Measurements from ENCODE around the gene ERC2.

ERC2 gene

DNA sequence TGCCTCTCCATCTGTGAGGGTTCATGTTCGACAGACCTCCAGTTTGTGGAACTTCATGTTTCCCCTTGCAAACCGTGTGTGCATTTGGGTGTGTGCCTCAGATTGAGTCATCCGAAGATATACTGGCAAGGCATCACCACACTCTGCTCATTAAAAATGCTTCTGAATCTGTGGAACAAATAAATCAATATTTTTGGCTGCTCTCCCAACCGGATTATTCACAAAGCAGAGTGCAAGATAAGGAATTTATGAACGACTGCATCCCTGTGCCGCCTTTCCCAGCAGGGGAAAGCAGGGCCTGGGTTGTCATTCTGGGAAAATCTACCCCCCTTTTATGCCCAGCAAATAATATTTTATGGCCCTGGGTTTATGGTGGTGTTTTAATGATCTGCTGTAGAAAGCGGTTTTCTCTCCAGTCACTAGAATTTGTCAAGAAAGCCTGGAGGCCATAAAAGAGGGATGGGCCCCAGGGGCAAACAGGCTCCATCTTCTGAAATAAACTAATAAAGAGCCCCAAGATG is 976.9 kb downstream of the ERC2 start:
- no peak for DNase-seq (ENCODE audit: extremely low read depth in 1 of 2, low read depth in 1 of 2)

DNA sequence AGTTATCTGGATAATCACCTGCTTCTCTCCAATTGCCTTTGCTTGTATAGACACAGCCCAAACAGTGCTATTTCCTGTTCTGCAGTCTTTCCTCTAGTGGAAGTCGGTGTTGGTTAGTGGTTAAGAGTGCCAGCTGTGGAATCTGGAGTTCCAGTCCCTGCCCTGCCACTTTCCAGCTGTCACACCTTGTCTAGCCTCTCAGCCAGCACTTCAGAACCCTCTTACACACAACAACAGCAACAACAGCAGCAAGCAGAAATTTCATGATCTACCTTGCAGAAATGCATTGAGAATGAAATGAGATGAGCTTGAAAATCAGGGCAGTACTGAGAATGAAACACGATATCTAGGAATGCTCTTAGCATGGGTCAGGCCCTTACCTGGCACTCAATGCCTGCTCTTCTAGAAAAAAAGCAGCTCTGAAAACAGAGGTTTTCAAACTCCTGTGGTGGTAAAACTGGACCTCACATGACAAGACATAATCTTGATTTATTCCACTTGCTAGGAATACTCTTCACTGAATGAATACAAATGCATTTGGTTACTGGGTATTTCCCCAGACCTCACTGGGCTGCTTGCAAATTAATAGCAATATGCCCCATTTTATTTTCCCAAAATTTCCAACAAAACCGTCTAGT is 977.9 kb downstream of the ERC2 start:
- no peak for DNase-seq (ENCODE audit: extremely low read depth in 1 of 2, low read depth in 1 of 2)

DNA sequence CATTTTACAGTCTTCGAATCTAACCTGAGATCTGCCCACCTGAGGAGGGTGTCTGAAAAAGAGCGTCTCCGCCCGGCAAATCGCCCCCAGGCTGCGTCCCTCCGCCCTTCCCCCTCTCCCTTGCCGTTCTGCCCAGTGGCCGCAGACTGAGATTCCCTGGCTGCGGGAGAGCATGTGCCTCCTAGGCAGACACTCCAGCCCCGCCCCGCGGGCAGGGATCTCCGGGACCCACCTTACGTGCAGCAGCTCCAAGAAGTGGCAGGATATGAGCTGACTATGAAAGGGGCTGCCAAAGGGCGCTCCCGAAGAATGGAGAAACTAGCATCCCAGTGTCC is 978.5 kb downstream of the ERC2 start:
- DNase-seq (ENCODE audit: extremely low read depth in 1 of 2, low read depth in 1 of 2) = no peak

DNA sequence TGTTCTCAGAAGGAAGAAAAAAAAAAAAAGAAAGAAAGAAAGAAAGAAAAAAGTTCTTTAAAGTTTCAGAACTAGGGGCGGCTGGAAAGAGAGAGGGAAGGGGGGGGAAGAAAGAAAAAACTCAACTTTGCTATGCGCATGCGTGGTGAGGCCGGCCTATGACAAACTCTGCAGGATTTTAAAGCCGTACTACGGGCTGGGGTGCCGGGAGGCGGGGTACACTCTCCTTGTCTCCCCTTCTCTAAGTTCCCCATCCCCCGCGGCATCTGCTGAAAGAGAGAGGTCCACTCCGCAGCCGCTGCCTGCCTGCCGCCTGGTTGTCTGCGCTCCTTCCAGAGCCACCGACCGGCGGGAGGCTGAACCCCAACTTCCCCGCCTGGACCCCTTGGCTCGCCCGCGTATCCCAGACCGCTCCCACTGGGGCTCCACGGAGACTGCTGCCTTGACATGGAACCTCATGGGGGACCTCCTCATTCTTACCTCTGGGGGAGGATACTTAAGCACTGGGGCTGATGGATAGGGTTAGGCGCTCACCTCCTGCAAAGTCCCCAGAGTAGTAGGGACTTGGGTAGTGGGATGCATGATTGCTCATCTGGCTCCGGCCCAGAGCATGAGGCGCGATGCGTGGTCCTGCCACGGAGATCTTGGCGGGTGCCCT is 979.7 kb downstream of the ERC2 start:
- DNase-seq (ENCODE audit: extremely low read depth in 1 of 2, low read depth in 1 of 2) = no peak

DNA sequence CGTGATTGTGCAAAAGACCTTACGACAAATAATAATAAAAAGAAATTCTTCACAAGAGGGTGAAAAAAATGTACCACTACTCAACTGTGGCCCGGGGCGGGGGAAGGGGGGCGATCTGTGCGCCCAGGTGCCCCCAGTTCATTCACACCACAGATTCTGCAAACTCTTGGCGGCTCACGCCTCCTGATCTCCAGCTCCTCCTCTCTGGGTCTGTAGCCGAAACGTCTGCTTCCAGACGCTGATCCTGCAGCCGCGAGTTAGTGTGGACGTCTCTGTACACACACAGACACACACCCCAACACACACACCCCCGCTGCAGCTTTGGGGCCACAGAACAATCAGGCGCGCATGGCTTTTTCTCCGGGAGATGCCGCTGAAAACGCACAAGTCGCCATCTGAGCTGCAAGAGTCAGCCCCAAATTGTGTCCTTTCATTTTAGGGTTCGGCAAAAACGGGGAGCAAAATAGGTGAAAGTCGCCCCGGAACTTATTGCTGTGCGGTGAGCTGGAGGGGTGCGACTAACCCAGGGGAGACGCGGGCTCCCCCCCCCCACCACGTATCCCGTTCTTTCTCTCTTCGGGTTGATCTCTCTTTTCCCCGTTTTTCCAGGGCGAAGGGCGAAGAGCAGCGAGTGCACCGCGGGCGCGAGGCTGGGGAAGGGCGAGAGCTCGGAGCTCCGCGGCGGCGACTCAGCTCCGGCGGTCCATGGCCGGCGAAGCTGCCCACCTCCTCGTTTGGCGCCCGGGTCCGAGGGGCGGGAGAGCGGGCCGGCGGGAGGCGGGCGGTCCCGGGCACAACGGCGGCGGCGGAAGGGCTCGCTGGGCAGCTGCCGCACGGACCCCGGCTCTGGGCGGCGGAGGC is 980.7 kb downstream of the ERC2 start:
- DNase-seq (ENCODE audit: extremely low read depth in 1 of 2, low read depth in 1 of 2) = no peak

DNA sequence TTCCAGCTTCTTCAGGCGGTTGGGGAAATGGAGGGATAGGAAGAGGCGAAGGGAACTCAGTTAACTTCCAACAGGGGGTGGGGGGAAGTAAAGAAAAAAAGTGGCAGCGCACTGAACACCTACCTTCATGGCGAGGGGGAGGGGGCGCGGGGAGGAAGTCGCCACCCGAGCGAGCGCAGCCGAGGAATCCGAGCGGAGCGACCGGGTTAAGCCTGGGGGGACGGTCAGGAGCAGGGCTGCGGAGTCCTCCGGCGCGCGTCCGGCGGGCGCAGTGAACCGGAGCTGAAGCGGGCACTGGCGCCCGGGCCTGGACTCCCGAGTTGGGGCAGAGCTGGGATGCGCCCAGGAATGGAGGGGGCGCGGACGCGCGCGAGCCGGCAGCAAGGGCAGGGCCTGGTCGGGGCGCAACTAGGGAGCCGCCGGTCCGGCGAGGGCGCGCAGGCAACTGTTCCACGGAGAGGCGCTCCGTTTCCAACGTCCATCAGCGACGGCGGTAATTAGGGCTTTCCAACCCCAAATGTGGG is 981.3 kb downstream of the ERC2 start, which contains the start of gene WNT5A:
TSS of gene WNT5A (minus strand) at position 450 of the 524 bp plus-strand sequence. CDS start at position 129, 321 bp downstream.
- no peak for DNase-seq (ENCODE audit: extremely low read depth in 1 of 2, low read depth in 1 of 2)

DNA sequence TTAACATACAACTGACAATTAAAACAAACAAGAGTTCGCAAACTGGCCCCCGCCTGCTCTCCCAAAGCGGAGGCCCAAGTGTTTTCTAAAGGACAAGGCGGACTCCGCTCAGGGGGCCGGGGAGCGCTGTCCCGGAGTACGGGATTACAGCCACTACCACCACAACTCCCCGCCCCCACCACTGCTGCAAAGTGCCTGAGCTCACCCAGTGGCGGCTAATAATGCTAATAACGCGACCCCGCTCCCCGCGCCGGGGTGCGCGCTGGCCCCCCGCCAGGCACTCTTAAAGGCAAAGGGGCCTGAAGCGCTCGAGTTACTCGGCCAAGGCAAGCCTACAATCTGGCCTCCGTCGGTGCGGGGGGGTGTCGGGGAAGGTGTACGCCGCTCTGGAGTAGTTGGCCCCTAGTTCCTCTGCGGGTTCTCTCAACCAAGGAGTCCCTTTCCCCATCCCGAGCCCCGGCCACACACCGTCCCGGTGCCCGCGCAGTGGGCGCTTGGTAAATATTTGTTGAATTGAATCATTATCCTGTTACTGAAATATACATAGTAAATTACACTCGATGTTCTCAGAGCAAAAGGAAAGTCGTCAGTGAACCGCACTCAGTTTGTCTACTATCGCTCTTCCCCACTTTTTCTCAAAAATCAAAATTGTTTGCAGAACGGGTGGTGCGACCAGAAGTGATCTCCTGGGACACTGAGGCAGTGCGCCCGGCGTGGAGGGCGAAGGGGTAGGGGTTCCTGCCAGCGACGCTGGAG is 982.0 kb downstream of the ERC2 start:
- DNase-seq (ENCODE audit: extremely low read depth in 1 of 2, low read depth in 1 of 2) = no peak

DNA sequence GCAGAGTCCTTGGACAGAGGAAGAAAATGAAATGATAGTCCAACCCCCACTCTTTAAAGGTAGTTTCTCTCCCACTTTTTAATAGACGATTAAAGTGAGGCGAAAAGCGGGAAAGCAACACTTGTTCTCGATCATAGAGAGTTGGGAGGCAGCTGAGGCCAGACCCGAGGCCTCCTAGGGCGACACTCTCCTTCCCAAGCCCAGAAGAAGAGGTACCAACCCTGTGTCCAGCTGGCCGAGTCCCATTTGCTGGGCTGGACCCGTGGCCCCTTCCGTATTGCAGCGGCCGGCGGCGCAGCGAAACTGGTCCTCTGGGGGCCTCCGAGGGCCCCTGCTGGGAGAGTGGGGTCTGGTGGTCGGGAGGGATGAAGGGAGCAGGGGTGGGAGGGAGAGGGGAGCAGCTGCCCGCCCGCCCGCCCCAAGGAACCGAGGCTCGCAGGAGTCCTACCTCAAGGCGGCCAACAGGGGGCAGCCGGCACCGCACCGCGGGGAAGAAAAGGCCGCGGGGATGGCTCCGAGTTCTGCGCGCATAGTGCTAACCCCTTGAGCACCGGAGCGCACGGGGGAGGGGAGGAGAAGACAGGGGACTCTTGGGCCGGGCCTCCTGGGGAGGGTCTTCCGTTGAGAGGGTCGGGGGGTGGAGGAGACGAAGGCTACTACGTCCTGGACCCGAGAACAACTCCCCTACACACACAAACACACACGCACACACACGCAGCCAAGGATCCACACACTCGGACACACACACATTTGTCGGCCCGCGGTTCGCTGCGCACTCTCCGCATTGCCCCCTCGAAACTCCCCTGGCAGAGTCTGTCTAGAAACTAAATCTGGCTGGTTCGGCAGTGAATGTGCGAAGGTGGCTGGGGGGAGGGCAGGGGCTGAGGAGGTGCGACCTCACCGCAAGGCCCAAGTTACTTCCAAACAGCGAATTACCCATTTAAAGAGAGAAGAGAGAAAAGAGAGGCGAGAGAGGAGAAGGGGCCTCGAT is 983.2 kb downstream of the ERC2 start:
- DNase-seq (ENCODE audit: extremely low read depth in 1 of 2, low read depth in 1 of 2) = no peak

DNA sequence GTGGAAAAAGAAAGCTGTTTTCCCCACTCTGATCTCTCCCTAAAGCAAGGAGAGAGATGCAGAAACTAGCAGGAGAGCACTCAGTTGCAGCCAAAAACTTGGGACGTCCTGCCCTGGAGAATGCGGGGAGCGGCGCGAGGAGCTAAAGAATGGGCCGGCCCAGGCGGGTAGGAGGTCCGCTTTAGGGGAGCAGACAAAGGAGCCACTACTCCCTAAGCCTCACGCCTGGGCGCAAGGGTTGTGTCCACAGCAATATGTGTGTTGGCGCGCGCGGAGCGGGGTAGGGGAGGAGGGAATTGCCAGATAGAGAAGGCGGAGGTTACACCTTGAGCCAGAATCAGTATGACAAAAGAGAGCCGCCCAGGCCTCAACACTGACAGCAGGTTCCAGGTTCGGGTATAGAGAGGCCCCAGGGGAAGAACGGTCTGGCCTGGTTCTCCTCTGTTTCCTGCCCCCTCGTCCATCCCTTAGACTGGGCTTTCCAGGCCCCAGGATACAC is 984.0 kb downstream of the ERC2 start:
- no peak for DNase-seq (ENCODE audit: extremely low read depth in 1 of 2, low read depth in 1 of 2)

DNA sequence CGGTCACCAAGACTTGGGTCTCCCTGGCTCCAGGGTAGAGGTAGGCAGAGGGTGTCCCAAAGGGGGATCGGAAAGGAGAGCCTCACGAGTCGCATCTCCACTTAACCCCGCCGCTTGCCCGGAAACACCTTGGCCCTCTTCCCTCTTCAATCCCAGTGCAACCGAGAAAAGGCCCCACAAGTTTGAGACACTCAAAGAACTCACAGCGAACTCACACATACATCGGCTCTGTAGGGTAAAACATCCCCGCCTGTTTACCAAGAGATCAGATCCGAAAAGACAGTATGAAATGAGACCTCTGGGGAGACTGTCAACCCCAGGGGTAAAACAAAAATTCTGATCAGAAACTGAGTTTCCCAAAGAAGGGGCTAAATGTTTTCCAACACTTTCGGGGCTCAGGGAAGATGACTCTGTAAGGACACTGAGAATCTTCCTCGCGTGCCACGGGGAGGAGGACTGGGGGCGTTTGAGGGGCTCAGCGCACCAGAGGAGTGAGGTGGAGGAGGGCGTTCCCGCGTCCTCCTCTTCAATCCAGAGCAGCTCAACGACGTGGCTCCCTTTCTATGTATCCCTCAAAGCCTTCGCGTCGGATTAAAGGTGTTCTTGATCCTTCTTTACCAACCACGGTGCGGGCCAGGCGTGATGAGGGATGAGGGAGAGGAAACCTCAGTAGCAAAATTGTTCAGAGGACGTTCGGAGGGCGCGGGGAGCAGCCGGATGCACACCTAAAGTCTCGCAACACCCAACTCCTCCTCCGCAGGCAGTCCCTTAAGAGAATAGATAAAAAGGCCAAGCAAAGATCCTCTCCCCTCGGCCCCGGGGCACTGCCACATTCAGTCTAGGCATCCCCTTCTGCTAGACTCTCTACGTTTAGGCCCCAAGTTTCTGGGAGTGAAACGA is 984.8 kb downstream of the ERC2 start:
- DNase-seq (ENCODE audit: extremely low read depth in 1 of 2, low read depth in 1 of 2) = no peak

DNA sequence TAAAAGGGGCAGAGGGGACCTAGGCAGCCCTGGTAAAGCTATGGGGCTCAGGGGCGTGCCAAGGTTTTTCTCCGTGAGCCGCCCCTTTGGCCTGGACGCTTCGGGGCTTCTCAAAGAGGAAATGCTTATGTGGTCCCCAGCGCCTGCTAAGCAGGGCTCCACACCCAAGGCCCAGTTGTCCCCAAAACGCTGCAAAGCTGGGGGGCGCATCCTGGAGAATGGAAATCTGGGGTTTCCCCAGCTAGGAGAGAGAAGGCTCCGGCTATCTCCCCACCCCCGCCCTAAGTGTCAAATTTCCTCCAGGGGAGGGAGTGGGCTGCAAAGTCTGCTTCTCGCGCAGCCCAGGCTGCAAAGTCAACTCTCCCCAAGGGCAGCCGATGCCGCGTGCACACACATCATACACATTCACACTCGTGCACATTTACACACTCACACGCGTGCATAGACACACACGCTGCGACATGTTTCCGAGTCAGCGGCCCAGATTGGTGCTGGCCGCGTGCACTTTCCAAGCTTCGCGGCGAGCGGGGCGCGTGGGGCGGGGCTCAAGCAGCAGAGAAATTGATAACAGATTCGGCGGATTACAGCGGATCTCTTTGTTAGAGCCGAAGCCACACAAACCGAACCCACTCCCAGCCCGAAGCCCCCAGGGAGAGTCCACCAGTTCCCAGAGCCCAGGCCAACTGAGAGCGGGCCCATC is 985.6 kb downstream of the ERC2 start:
- DNase-seq (ENCODE audit: extremely low read depth in 1 of 2, low read depth in 1 of 2) = no peak

DNA sequence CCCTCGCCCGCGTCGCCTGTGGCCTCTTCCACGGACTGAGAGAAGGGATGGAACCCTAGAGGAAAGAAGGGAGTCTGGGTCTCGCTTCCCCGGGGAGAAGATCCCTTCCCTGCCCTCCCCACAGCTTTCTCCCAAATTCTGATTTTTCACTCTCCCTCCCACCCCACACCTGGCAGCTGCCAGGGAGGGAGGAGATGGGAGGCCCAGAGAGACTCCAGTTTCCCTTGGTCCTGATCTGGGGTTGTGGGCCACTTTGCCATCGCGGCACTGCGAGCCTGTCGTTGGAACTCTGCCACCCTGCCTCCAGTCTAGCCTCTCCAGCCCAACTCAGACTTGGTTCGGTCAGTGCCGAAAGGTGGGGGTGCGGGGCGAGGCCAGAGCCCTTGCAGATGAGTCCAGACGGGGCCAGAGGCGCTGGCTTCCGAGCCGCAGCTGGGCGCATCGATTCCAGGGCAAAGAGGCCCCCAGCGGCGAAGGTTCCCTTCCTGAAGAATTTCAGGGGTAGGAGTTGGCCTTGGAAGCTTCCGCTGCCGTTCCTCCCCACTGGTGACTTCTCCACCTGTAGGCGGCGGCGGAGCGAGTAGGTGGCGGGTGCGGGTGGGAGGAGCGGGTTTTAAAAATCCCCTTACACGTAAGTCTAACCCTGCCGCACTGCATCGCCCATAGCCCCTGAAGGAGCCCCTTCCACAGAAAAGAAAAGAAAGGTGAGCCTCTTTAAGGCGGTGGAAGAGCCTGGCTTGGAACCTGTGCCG is 986.3 kb downstream of the ERC2 start:
- no peak for DNase-seq (ENCODE audit: extremely low read depth in 1 of 2, low read depth in 1 of 2)

DNA sequence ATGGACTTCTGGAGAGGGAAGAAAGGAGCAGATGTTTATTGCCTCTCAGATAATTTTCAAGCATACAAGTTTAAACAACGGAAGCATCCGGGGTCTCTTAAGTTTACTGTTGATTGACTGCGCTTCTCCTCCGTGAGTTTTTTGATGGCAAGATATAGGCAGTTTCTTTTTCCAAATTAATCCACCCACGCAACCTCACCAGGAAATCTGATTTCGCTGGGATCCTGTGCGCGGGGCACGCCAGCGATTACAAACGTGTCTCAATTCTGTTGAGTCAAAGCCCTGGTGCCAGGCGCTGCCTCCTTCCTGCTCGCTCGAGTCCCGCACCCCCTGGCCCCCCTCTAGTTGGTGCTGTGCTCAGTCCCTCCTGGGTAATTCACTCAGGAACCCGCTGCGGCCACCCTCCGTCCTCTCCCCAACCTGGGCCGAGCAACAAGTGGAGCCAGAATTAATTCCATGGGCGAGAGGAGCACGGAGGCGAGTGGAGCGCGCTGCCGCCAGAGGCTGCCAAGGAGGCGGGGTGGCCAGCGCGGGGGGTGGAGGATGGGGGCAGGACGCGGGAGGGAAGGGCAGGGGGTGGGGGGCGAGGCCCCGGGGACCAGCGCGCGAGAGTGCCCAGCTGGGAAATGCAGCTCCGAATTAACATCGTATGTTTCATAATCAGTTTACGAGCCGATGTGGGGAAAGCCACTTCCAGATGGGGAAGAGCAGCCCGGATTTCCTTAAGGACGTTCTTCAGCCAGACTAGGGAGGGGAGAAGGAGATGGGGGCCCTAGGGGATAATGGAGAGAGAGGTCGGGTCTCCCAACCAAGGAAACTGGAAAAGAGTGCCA is 987.1 kb downstream of the ERC2 start:
- no peak for DNase-seq (ENCODE audit: extremely low read depth in 1 of 2, low read depth in 1 of 2)

DNA sequence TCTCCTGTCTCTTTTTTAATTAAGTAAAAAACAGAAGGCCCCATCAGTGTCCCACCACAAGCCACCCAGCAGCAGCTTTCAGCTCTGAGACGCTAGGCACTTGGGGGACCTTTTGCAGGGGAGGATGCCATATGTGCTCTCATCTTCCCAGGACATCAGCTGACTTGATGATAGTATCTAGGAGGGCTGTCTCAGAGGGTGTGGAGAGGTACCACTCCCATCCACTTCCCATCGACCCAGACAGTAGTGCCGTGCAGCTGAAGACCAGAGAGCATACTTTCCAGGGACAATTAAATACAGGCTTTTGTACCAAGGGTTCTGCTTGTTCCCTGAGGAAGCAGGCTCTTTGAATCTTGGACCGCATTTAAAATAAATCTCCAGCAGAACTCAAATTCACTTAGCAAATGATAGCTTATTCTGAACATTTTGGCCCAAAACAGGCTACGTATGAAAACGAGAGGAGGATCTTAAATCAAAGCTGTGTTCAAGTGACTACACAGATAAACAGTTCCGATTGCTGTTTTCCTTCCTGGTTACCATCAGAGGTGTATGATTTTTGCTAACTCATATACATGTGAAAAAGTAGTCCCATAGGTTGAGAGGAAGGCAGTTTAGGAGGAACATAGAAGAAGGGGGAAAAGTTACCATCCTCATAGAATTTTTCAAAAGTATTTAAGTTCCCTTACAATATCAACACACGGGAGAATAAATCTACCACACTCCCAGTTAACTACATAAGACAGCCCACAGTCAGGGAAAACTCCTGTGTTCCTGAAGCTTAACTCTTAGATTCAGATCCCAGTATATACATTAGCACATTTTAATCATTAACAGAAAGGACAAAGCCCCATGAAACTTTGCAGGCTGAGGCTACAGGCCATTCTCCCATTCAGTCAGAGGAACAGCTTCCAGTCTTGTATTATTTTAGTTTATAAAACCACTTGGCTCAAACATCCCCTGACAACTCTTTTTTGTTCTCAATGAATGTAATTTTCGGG is 990.7 kb downstream of the ERC2 start:
- no peak for DNase-seq (ENCODE audit: extremely low read depth in 1 of 2, low read depth in 1 of 2)

DNA sequence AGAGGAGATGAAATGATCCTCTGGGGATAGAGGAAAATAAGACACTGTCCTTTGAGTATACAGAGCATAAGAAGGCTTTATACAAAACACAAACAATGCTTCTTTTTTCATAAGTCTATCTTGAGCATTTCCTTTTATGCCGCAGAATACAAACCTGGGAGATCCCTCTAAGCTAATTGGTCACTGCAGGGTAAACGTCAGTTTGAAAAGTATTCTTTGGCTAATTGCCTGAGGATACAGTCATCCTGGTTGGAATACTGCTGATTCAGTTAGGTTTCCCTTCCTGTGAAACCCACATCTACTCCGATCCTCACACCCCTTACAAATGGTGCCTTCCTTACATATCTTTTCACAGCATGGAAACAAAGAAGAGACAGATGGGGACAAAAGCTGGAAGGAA is 991.8 kb downstream of the ERC2 start:
- DNase-seq (ENCODE audit: extremely low read depth in 1 of 2, low read depth in 1 of 2) = no peak

All from activated CD8-positive, alpha-beta memory T cell treated with anti-CD3 and anti-CD28 coated beads for 1 hour (primary cell).